GM21619 (cell line): ENCODE data around the gene FYCO1.

Experiments
- ATAC-seq: cut with Tn5 transposase; IDR thresholded peaks from one replicate; pipeline ENCODE4 v1.9.1; 2021; ENCODE audit not compliant: unreplicated experiment

FYCO1 gene

GRCh38 chr3:45921158-45922038 lies 74.2 kb downstream of the FYCO1 start:
- no peak for ATAC-seq

GRCh38 chr3:45917146-45917898 lies 78.3 kb downstream of the FYCO1 start:
- no peak for ATAC-seq

GRCh38 chr3:45915518-45916231 lies 79.9 kb downstream of the FYCO1 start:
- ATAC-seq, result peak; percentile 90

- no peak for ATAC-seq
Measured at GRCh38 chr3:45915059-45915439, 80.6 kb downstream of the FYCO1 start.

GRCh38 chr3:45914362-45915058 lies 81.1 kb downstream of the FYCO1 start:
- no peak for ATAC-seq

GRCh38 chr3:45912435-45912834 lies 83.2 kb downstream of the FYCO1 start:
- ATAC-seq, result no peak

- ATAC-seq, result no peak
Measured at GRCh38 chr3:45911511-45912226, 84.0 kb downstream of the FYCO1 start.

GRCh38 chr3:45910892-45911291 lies 84.7 kb downstream of the FYCO1 start:
- ATAC-seq, result no peak

- ATAC-seq, result no peak
Measured at GRCh38 chr3:45909542-45909941, 86.1 kb downstream of the FYCO1 start.

- no peak for ATAC-seq
Measured at GRCh38 chr3:45908761-45909160, 86.9 kb downstream of the FYCO1 start.

GRCh38 chr3:45907769-45908705 lies 87.6 kb downstream of the FYCO1 start:
- ATAC-seq, result no peak

GRCh38 chr3:45906681-45907407 lies 88.8 kb downstream of the FYCO1 start:
- ATAC-seq, result no peak

- no peak for ATAC-seq
Measured at GRCh38 chr3:45905755-45906154, 89.9 kb downstream of the FYCO1 start.

- no peak for ATAC-seq
Measured at GRCh38 chr3:45904931-45905330, 90.7 kb downstream of the FYCO1 start.

GRCh38 chr3:45896956-45897355 lies 98.7 kb downstream of the FYCO1 start:
- ATAC-seq, result no peak

GRCh38 chr3:45895686-45896468 lies 99.7 kb downstream of the FYCO1 start:
- ATAC-seq, result no peak

- ATAC-seq, result no peak
Measured at GRCh38 chr3:45894015-45894414, 101.6 kb downstream of the FYCO1 start.

- no peak for ATAC-seq
Measured at GRCh38 chr3:45892161-45892560, 103.5 kb downstream of the FYCO1 start.
